Fibroblast of lung (primary cell): ENCODE measurements around the gene SFT2D2.

Experiments used
- CTCF ChIP-seq, 2 donors: IDR thresholded peaks in 1 of 2; conservative IDR thresholded peaks in 1 of 2; 1 replicate in 1 of 2; 2 replicates in 1 of 2; pipeline ENCODE4 v1.5.1; 2011 to 2012; ENCODE audit warnings: low read length in 2 of 2, control low read depth in 1 of 2, inconsistent platforms in 1 of 2, low read depth in 1 of 2, mild to moderate bottlenecking in 1 of 2
- EZH2 ChIP-seq: IDR thresholded peaks from 2 replicates; pipeline ENCODE4 v1.5.1; 2012; ENCODE audit warnings: low read length, control low read depth, mild to moderate bottlenecking; ENCODE audit errors: missing control alignments

- TF ChIP-seq CTCF (conservative IDR thresholded peaks at IDR 0.05 in 1 of 2, IDR thresholded peaks at IDR 0.05 in 1 of 2; ENCODE audit: low read depth in 1 of 2, low read length in 2 of 2) (no peak), EZH2 (no peak)
These were observed 72.6 kb downstream of the SFT2D2 start for GRCh38 chr1:168298446-168298845.
